Measurements from ENCODE around the gene DCDC2B.

DCDC2B gene

GRCh38 chr1:32263744-32264143, 54.9 kb downstream of the DCDC2B start:
- no peak for DNase-seq

All from right hindlimb (tissue), 1 donor.